ENCODE measurements around the gene WDR7.

GRCh38 chr18:56872140-56872539 lies 221.0 kb downstream of the WDR7 start:
- TF ChIP-seq CTCF (IDR thresholded peaks at IDR 0.05), result no peak
- TF ChIP-seq ZFX (IDR thresholded peaks at IDR 0.05; ENCODE audit: borderline replicate concordance), result no peak
